ENCODE measurements around the gene RINT1.

RINT1 gene

DNA sequence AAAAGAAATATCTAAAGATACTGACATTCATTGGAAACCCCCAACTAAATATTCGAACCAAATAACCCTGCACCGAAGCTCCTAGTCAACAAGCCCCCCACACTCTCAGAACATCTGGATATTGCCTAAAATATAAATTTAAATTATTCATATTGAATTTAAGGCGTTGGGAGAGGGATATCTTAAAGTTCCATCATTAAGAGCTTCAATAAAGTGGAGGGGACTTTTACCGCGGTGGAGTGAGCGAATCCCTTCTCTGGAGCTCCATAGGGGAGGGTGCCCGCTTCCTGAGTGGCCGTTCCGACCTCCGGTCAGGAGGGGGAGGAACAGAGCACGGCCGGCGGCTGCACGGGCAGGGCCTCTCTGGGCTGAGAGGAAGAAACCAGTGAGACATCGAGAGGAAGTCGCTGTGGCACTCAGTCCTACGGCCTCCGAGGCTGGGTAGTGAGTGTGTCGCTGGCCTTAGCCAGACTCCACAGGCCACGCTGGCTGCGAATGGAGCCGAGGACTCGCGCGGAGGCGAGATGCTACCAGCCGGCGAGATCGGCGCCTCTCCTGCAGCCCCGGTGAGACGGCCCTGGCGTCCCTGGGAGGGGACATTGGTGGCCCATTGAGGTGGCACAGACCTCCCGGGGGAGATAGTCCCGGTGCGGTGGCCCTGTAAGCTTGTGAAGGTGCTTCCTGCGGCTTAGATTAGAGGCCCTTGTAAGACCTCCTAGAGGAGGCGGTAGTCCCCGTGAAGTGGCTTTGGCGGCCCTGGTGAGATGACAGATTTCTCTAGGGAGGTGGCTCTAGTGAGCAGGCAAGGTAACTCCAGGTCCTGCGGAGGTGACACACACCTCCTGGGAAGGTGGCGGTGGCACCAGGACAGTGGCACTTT lies at the start of gene RINT1:
RINT1 (plus strand) TSS at position 410 of the 880 bp plus-strand sequence; CDS start at position 525, 115 bp downstream.
- peak; percentile 93 for DNase-seq (ENCODE audit: low read depth in 2 of 2)
- TF ChIP-seq CTCF (IDR thresholded peaks at IDR 0.05; ENCODE audit: low read depth, low read length), result peak; percentile 84
- H3K4me3 ChIP-seq (replicated peaks in 1 of 2; ENCODE audit: low read depth in 2 of 2, low read length in 2 of 2), result peak within 1 kb of the TSS; percentile 99

- DNase-seq (ENCODE audit: low read depth in 2 of 2), result peak; percentile 86 to 91
- H3K4me3 ChIP-seq (replicated peaks in 1 of 2; ENCODE audit: low read depth in 2 of 2, low read length in 2 of 2), result no peak overlapping the region
- peak; percentile 31 for TF ChIP-seq CTCF (IDR thresholded peaks at IDR 0.05; ENCODE audit: low read depth, low read length)
Observed at GRCh38 chr7:105487579-105488571, 44.1 kb upstream of the RINT1 start.

DNA sequence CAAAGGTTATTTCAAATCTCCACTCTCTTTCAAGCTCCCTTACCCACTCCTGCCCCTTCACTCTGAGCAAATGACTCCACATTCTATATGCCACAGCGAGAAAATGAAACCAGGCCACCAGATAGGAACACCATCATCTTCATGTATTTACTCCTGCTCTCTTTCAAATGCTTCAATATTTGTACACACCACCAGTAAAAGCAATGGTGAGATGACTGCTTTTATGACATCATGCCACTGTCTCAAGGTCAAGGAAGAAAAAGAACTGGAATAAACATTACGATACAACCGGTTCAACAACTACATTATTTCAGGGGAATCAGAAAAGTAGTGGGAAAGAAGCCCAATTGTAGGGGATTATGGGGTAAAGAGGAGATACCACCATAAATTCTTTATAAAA lies 42.6 kb upstream of the RINT1 start:
- no peak for TF ChIP-seq CTCF (IDR thresholded peaks at IDR 0.05; ENCODE audit: low read depth, low read length)
- no peak for DNase-seq (ENCODE audit: low read depth in 2 of 2)
- no peak overlapping the region for H3K4me3 ChIP-seq (replicated peaks in 1 of 2; ENCODE audit: low read depth in 2 of 2, low read length in 2 of 2)

GRCh38 chr7:105493196-105493922 lies 38.6 kb upstream of the RINT1 start:
- TF ChIP-seq CTCF (IDR thresholded peaks at IDR 0.05; ENCODE audit: low read depth, low read length), result no peak
- H3K4me3 ChIP-seq (replicated peaks in 1 of 2; ENCODE audit: low read depth in 2 of 2, low read length in 2 of 2), result no peak overlapping the region
- DNase-seq (ENCODE audit: low read depth in 2 of 2), result no peak

GRCh38 chr7:105493923-105494315 lies 38.1 kb upstream of the RINT1 start:
- no peak for TF ChIP-seq CTCF (IDR thresholded peaks at IDR 0.05; ENCODE audit: low read depth, low read length)
- peak; percentile 30 to 65 for DNase-seq (ENCODE audit: low read depth in 2 of 2)
- no peak overlapping the region for H3K4me3 ChIP-seq (replicated peaks in 1 of 2; ENCODE audit: low read depth in 2 of 2, low read length in 2 of 2)

DNA sequence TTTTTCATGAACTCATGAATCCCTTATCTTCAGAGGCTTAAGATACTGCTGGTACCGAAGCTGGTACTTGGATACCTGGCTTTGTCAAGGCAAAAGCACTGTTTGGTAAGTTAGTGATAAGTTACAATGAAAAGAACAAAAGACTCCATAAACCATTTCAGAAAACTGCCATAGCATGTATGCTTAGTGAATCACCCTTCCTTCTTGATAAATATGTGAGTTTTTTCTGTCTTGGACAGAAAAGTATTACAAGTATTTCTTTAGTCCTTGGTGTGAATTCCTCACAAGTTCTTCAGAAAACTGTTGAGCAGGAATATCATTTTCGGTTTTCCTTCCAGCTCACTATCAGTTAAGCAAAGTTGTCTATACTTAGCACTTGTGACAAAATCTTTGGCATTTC lies 35.5 kb upstream of the RINT1 start:
- H3K4me3 ChIP-seq (replicated peaks in 1 of 2; ENCODE audit: low read depth in 2 of 2, low read length in 2 of 2), result no peak overlapping the region
- TF ChIP-seq CTCF (IDR thresholded peaks at IDR 0.05; ENCODE audit: low read depth, low read length), result no peak
- peak; percentile 59 to 63 for DNase-seq (ENCODE audit: low read depth in 2 of 2)
